ENCODE results near the gene SELENOT. TPM values are rescaled to one million over a fixed set of nuclear protein-coding genes. Genes with fewer than 3 reads are reported as not detected.
"Not testable (repeated sequence)": the region's sequence is repeated elsewhere in the genome, so short reads cannot be mapped to it uniquely, and the experiment has no call there.

SELENOT gene
- total and polyA plus RNA-seq, 2 of the 8 experiments (the other 6 are each of a cell fraction or from before 2014, with no cell fraction given), result 79.0 to 290 TPM

DNA sequence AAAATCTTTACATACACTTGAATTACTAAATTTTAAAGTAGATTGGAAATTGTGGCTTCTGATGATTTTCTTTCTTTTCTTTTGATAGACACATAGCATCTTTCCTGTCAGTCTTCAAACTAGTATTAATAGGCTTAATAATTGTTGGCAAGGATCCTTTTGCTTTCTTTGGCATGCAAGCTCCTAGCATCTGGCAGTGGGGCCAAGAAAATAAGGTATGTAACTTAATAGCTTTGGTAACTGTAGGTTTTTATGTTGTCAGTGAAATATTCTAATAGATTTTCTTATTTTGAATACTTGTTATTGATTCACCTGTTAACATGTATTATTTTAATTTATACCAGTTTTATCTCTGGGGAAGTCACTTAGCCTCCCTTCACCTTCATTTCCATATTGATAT is 19.8 kb downstream of the SELENOT start:
- H3K27me3 ChIP-seq (replicated peaks in 1 of 4; ENCODE audit: control insufficient read depth in 3 of 4, extremely low read depth in 1 of 4, insufficient read depth in 3 of 4, low read length in 3 of 4); H3K23ac ChIP-seq (ENCODE audit: insufficient read length); H4K5ac ChIP-seq (ENCODE audit: insufficient read length, low read depth, low read length); H3K27ac ChIP-seq (ENCODE audit: low read depth, low read length); H2BK5ac ChIP-seq (ENCODE audit: low read depth, low read length); H2AK5ac ChIP-seq (ENCODE audit: low read depth, low read length); H4K8ac ChIP-seq (ENCODE audit: extremely low read depth, insufficient read depth, low read length); FAIRE-seq; H2BK20ac ChIP-seq (ENCODE audit: low read length); H3K9ac ChIP-seq (replicated peaks in 1 of 4; ENCODE audit: extremely low read depth in 1 of 4, low read depth in 3 of 4, low read length in 3 of 4); POLR2A ChIA-PET (ENCODE audit: partially characterized antibody); H4K20me1 ChIP-seq (replicated peaks in 1 of 2; ENCODE audit: control insufficient read depth in 1 of 2, insufficient read depth in 2 of 2, low read length in 2 of 2); H3K23me2 ChIP-seq (ENCODE audit: low read depth, low read length); H2BK15ac ChIP-seq (ENCODE audit: low read length); H3K79me1 ChIP-seq (ENCODE audit: low read depth, low read length); H2BK120ac ChIP-seq (replicated peaks; ENCODE audit: low read depth, low read length); H3K14ac ChIP-seq (ENCODE audit: insufficient read length); H3K4ac ChIP-seq (replicated peaks; ENCODE audit: insufficient read length, low read depth, low read length); H3K4me2 ChIP-seq (ENCODE audit: insufficient read depth in 1 of 2, low read depth in 2 of 2, low read length in 2 of 2); DNase-seq (ENCODE audit: low read depth in 1 of 2, low spot score in 2 of 2); H3K18ac ChIP-seq (ENCODE audit: extremely low read depth, low read length); H3K4me3 ChIP-seq (ENCODE audit: extremely low read depth in 1 of 4, insufficient read depth in 2 of 4, low read depth in 3 of 4, low read length in 4 of 4); H3K9me3 ChIP-seq (ENCODE audit: insufficient read depth in 2 of 2, low read depth in 1 of 2, low read length in 1 of 2); CTCF ChIA-PET (ENCODE audit: partially characterized antibody); H4K91ac ChIP-seq (replicated peaks; ENCODE audit: insufficient read length, low read length); H2AFZ ChIP-seq (ENCODE audit: low read length); H3K4me1 ChIP-seq (replicated peaks in 1 of 4; ENCODE audit: control insufficient read depth in 3 of 4, insufficient read depth in 4 of 4, low read length in 3 of 4); H3K56ac ChIP-seq (replicated peaks; ENCODE audit: insufficient read length, low read depth, low read length); H2BK12ac ChIP-seq (ENCODE audit: low read depth, low read length): not testable (repeated sequence)
- H3K36me3 ChIP-seq (ENCODE audit: control insufficient read depth in 2 of 4, insufficient read depth in 4 of 4, low read length in 3 of 4), result peaks cover 0 to 41% (median 11%) of the 10 kb centered on the region in 4 experiments; a peak in 6 of 8 replicates
- H3K79me2 ChIP-seq (ENCODE audit: control insufficient read depth in 1 of 2, insufficient read depth in 2 of 2, low read length in 2 of 2), result peaks cover 0 to 50% of the 10 kb centered on the region in 2 experiments; a peak in 2 of 4 replicates
